ENCODE results near the gene GDPD5. TPM values are rescaled to one million over a fixed set of nuclear protein-coding genes. Genes with fewer than 3 reads are reported as not detected.
A peak's percentile ranks its signal among the peaks of the same experiment; 100 is the strongest.

The GDPD5 gene
- total and polyA plus RNA-seq, 9 of the 15 experiments (the other 6 are each of a cell fraction or from before 2014, with no cell fraction given), result 0.32 to 27.3 (median 8.0) TPM

DNA sequence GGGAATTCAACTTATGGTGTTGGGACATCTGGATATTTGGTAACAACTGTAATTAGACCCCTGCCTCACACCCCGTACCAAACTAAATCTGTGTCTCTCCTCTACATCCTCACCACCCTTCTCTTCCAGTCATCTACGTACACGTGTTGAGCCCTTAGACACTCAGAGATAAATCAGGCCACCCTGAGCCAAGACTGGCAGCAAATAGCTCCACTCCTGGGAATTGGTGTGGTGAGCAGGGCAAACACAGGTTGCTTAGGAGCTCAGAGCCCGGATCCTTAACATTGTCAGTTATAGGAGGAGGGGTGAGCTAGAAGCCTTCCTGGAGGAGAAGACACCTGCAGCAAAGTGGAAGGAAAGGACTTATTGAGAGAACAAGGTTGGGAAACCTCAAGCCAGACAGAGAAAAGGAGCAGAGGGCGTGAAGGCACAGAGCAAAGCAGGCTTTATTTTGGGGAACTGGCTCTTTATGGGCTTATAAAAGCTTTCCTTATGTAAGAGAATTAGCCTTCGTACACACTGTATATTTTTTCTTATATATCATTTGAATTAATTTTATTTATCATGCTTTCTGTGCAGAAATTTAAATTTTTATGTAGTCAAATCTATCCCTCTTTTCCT is 55.8 kb downstream of the GDPD5 start (continued):
- TF ChIP-seq HBP1 (CRISPR knock-in tag; IDR thresholded peaks at IDR 0.05), result no peak

- ATAC-seq, result peak; percentile 93
- POLR2A ChIA-PET, result interaction anchor here (0.6 to 1.0 kb wide), 9 partner anchors 11 to 1254 kb away, joined by 3 to 5 read pairs (median 3); no protein-coding TSS in a partner anchor
- TF ChIP-seq SRSF9 (IDR thresholded peaks at IDR 0.05; ENCODE audit: borderline replicate concordance, low read depth, low read length) (no peak), ZNF277 (CRISPR knock-in tag; IDR thresholded peaks at IDR 0.05; ENCODE audit: borderline replicate concordance) (no peak), ATF3 (IDR thresholded peaks at IDR 0.05) (peak; percentile 96), ATF3 (CRISPR knock-in tag; conservative IDR thresholded peaks at IDR 0.05) (no peak), CREB1 (IDR thresholded peaks at IDR 0.05) (peak; percentile 88), CREB1 (CRISPR knock-in tag; IDR thresholded peaks at IDR 0.05) (peak; percentile 60), SMARCA4 (IDR thresholded peaks at IDR 0.05) (peak; percentile 42; the same call in 1 of the 2 replicates), ZNF77 (CRISPR knock-in tag; IDR thresholded peaks at IDR 0.05) (no peak), ESRRA (IDR thresholded peaks at IDR 0.05; ENCODE audit: borderline replicate concordance, low read depth) (peak; percentile 85)
- TF ChIP-seq, protein P1, sequence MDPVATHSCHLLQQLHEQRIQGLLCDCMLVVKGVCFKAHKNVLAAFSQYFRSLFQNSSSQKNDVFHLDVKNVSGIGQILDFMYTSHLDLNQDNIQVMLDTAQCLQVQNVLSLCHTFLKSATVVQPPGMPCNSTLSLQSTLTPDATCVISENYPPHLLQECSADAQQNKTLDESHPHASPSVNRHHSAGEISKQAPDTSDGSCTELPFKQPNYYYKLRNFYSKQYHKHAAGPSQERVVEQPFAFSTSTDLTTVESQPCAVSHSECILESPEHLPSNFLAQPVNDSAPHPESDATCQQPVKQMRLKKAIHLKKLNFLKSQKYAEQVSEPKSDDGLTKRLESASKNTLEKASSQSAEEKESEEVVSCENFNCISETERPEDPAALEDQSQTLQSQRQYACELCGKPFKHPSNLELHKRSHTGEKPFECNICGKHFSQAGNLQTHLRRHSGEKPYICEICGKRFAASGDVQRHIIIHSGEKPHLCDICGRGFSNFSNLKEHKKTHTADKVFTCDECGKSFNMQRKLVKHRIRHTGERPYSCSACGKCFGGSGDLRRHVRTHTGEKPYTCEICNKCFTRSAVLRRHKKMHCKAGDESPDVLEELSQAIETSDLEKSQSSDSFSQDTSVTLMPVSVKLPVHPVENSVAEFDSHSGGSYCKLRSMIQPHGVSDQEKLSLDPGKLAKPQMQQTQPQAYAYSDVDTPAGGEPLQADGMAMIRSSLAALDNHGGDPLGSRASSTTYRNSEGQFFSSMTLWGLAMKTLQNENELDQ (CRISPR knock-in tag; IDR thresholded peaks at IDR 0.05; ENCODE audit: borderline replicate concordance), result no peak
Observed at GRCh38 chr11:75468534-75469340, 57.0 kb downstream of the GDPD5 start.

More at GRCh38 chr11:75468534-75469340, 57.0 kb downstream of the GDPD5 start:
- Histone ChIP-seq H3K79me2 (ENCODE audit: control insufficient read depth, insufficient read depth, low read length) (no peaks in the 10 kb centered on the region), H3K4me2 (ENCODE audit: insufficient read depth, low read length) (peak overlapping the region; percentile 61), H3K9ac (ENCODE audit: insufficient read depth in 1 of 2, low read depth in 2 of 2, low read length in 2 of 2) (peak overlapping the region; percentile 15 to 86; a peak in 3 of 4 replicates), H3K4me3 (no peak overlapping the region), H3K9me3 (replicated peaks; ENCODE audit: control insufficient read depth, insufficient read depth, low read depth, low read length) (no peaks in the 10 kb centered on the region), H4K20me1 (replicated peaks; ENCODE audit: control insufficient read depth, insufficient read depth, low read length) (no peaks in the 10 kb centered on the region), H3K27me3 (ENCODE audit: control insufficient read depth in 2 of 2, insufficient read depth in 2 of 2, low read length in 2 of 2) (no peaks in the 10 kb centered on the region), H3K4me1 (replicated peaks in 1 of 2; ENCODE audit: control insufficient read depth in 2 of 2, insufficient read depth in 2 of 2, low read length in 2 of 2) (peaks cover 16 to 32% of the 10 kb centered on the region in 2 experiments), H3K9me1 (ENCODE audit: control insufficient read depth, insufficient read depth, low read length) (no peaks in the 10 kb centered on the region), H3K36me3 (ENCODE audit: control insufficient read depth, insufficient read depth, low read length) (no peaks in the 10 kb centered on the region; the same call in 2 of the 3 replicates), H2AFZ (ENCODE audit: low read depth, low read length) (peak overlapping the region; percentile 56), H3K27ac (ENCODE audit: extremely low read depth, low read depth, low read length) (peak overlapping the region; percentile 49; the same call in 2 of the 3 replicates)
- DNase-seq (ENCODE audit: extremely low read depth in 1 of 4, low spot score in 3 of 4) (peak; percentile 66 to 87 (median 80)), FAIRE-seq (peak; percentile 89)
- 12% methylated on average over 12 of the region's 14 CpGs for WGBS (ENCODE audit: insufficient coverage, low coverage, missing lambda C conversion rate)
- intact Hi-C loops (cut with micrococcal nuclease), result no loop called here
- CTCF ChIA-PET (ENCODE audit: low intra/inter-chr PET ratio), result no interaction called here
- in situ Hi-C loops (cut with MboI), result no loop called here
- no TSS peak for BruUV-seq (replicated peaks)
